DOHH2 (cell line): ENCODE measurements around the gene SMCO4.
"Not testable (repeated sequence)": the region's sequence is repeated elsewhere in the genome, so short reads cannot be mapped to it uniquely, and the experiment has no call there.

ENCODE experiments used
- CTCF ChIP-seq: fragments of 200-600 bp; sonication (generic); IDR thresholded peaks from one replicate; pipeline ENCODE4 v1.5.1; 2014; ENCODE audit warnings: antibody characterized with exemption, mild to moderate bottlenecking, low read depth, low read length; ENCODE audit not compliant: poor library complexity, severe bottlenecking
- EZH2phosphoT487 ChIP-seq: fragments of 200-600 bp; sonication (generic); IDR thresholded peaks from 2 replicates; pipeline ENCODE4 v1.6.1; 2017; ENCODE audit warnings: borderline replicate concordance, mild to moderate bottlenecking, antibody characterized with exemption, low read length, moderate library complexity, mixed read lengths

GRCh38 chr11:93535578-93535977 lies 7.6 kb downstream of the SMCO4 start:
- TF ChIP-seq CTCF, EZH2phosphoT487: not testable (repeated sequence)
